GM12801 (cell line): ENCODE measurements around the gene TTLL7.

Experiments
- TF ChIP-seq, protein P1 (sequence below): IDR thresholded peaks from one replicate; pipeline ENCODE4 v1.5.1; 2011; ENCODE audit warnings: control low read depth; ENCODE audit not compliant: insufficient read length; ENCODE audit errors: extremely low read depth

The TTLL7 gene

DNA sequence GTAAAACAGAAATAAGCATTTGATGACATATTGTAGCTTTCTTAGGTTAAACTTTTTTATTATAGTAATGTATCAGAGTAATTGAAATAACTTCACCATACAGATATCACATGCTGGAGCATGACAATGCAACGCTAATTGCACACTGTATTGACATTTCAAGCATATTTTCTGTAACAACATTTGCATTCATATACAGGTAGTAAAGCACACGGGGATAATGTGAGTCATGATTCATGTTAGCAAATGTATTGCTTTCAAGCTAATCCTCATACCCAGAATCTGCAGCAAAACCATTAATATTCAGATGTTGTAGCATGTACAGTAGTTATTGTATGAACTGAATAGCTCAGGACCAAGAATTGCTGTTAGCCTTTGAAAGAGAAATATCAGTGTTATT is 133.9 kb downstream of the TTLL7 start:
- TF ChIP-seq, protein P1, sequence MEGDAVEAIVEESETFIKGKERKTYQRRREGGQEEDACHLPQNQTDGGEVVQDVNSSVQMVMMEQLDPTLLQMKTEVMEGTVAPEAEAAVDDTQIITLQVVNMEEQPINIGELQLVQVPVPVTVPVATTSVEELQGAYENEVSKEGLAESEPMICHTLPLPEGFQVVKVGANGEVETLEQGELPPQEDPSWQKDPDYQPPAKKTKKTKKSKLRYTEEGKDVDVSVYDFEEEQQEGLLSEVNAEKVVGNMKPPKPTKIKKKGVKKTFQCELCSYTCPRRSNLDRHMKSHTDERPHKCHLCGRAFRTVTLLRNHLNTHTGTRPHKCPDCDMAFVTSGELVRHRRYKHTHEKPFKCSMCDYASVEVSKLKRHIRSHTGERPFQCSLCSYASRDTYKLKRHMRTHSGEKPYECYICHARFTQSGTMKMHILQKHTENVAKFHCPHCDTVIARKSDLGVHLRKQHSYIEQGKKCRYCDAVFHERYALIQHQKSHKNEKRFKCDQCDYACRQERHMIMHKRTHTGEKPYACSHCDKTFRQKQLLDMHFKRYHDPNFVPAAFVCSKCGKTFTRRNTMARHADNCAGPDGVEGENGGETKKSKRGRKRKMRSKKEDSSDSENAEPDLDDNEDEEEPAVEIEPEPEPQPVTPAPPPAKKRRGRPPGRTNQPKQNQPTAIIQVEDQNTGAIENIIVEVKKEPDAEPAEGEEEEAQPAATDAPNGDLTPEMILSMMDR, result no peak

DNA sequence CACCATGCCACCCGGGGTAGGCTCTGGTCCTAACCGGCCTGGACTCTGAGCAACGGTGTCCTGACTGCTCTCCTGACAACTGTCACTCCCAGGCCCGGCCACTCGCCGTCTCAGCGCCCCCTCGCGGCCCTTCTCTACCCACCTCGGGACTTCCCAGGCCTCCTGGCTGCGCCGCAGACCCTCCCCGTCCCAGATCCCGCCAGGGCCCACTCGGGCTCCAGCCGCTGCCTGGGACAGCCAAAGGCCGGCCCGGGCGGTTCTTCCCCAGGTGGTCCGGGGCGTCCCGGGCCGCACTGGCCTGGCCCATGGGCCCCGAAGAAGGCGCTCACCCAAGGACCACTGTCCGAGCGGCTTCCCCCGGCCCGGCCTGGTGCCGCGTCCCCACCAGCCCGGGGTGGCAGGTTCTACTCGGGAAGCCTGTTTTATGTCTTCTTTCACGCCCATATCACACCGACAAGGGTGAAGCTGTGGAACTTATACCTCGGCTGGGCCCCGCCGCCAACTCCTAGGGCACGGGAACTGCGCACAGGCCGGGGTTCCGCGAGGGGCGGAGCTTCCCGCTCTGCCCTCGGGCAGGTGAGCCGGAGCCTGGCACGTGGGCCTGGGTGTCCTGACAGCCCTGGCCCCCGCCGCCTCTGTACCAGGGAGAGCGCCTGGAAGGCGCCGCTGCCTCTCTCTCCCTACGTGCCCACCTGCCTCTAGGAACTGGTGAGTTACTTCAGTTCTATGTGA is 138.3 kb downstream of the TTLL7 start:
- TF ChIP-seq, protein P1, result no peak

DNA sequence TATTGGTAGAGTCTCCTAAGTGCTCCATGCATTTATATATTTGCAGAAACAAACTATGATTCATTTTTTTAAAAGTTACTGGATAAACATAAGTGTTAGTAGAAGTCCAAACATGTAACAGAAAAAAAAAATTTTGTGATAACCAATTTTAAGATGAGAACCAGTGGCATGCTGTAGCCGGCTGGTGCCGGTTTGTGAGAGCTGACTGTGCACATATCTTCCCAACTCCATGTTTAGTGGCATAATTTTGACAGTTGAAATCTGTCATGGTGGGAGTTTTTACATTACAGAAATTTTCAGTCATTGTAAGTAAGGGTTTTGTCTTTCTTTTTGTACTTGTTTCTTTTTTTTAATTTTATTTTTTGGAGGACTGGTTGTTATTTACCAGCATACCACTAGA is 141.2 kb downstream of the TTLL7 start:
- TF ChIP-seq, protein P1, result no peak

DNA sequence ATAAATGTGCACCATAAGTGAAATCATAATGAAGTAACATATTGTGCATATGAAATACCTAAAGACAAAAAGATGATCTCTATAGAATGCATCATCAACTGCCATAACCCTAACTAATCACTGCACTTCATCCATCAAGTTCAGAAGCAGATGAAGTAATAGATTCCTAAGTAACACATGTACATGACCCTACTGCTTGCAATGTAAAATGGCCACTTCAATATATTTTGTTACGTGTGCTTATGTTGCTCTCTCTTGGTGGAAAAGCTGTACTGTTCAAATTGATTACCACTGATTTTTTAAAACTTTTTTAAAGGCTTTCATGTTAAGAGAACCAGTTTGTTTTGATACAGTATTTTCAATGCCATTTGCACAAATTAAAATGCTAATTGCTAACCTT is 141.8 kb downstream of the TTLL7 start:
- TF ChIP-seq, protein P1, result no peak

DNA sequence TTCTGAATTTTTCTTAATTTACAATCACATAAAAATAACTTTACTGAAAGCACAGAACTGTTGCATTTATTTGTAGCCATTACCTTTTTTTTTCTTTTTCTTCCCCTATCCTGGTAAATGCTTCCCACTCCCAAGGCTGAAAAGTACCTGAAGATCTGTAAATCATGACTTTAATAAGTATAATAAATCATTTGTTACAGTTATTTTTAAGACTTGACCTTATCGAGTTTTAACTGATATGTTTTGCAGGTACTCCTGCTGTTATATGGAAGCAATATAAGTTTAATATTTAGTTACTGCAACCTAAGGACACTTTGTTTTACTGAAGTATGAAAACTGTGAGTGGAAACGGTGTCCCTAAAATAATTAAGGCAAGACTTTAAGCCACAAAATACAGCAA is 142.6 kb downstream of the TTLL7 start:
- TF ChIP-seq, protein P1, result no peak

DNA sequence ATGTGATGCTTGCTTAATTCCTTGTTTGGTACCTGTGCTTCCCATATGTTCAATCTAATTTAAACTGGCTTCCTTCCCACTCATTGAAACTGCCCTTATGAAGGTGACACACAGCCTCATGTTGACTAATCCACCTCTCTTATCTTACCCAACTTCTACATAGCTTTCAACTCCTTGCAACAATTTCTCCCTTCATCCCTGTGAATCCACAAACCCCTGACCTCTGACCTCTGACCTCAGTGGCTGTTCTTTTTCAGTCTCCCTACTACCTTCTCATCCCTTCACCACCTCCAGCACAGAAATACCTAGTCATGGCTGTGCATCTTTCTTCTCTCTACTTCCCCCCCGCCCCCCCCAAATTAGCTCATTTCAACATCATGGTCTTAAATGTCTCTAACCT is 144.5 kb downstream of the TTLL7 start:
- TF ChIP-seq, protein P1, result no peak

DNA sequence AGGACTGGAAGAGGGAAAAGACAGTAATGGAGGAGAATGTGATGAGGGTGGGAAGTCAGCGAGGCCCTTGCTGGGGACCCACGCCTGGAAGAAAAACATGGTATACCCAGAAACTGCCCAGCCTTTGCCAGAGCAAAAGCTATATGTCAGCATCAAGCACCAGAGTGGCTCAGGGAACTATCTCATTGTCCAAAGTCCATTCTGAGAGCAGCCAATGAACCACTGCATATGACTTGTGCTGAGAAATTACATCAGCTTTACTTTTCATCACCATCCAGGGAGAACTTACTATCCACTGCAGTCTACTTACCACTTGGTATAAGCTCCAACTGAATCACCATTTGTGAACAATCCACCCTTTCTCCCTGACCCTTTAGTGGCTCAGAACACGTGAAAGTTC is 148.1 kb downstream of the TTLL7 start:
- TF ChIP-seq, protein P1, result no peak
